DND-41 (cell line): ENCODE results near the gene BORCS5.

Source experiments
- CTCF ChIP-seq: IDR thresholded peaks from 2 replicates; pipeline ENCODE4 v1.5.1; 2012; ENCODE audit warnings: borderline replicate concordance, low read length, moderate library complexity, mild to moderate bottlenecking; ENCODE audit not compliant: poor library complexity, severe bottlenecking; ENCODE audit errors: extremely low read depth
- EZH2 ChIP-seq: IDR thresholded peaks from 3 replicates; pipeline ENCODE4 v1.6.1; 2012; ENCODE audit warnings: borderline replicate concordance, low read depth, mild to moderate bottlenecking, moderate library complexity, low read length, inconsistent platforms; ENCODE audit not compliant: severe bottlenecking

GRCh38 chr12:12408265-12408690 is 51.4 kb downstream of the BORCS5 start:
- TF ChIP-seq CTCF (no peak), EZH2 (no peak)
